Measurements from ENCODE around the gene SND1.

- TF ChIP-seq FOXM1 (IDR thresholded peaks at IDR 0.05; ENCODE audit: borderline replicate concordance) (no peak), ELF4 (IDR thresholded peaks at IDR 0.05) (no peak), ARNT (IDR thresholded peaks at IDR 0.05) (no peak), SUZ12 (IDR thresholded peaks at IDR 0.05) (no peak), FOXK2 (IDR thresholded peaks at IDR 0.05) (no peak), PKNOX1 (IDR thresholded peaks at IDR 0.05) (no peak), SP1 (IDR thresholded peaks at IDR 0.05) (no peak), TARDBP (IDR thresholded peaks at IDR 0.05) (no peak), BHLHE40 (IDR thresholded peaks at IDR 0.05; ENCODE audit: borderline replicate concordance) (no peak), FOXA1 (IDR thresholded peaks at IDR 0.05) (no peak), L3MBTL2 (conservative IDR thresholded peaks at IDR 0.05) (no peak)
These were observed 206.9 kb downstream of the SND1 start for GRCh38 chr7:127858915-127859189.
